Parathyroid adenoma (tissue), 2 donors: ENCODE results near the gene FADS1.

Source experiments
- H2AFZ ChIP-seq: fragments of 300-600 bp; sonication (generic); one replicate; pipeline ENCODE4 v1.7.0; 2017; ENCODE audit warnings: antibody characterized with exemption, mild to moderate bottlenecking
- H3K27ac ChIP-seq: fragments of 300-600 bp; sonication (generic); one replicate; pipeline ENCODE4 v1.7.0; 2017
- H3K27me3 ChIP-seq: fragments of 300-600 bp; sonication (generic); one replicate; pipeline ENCODE4 v1.7.0; 2017; ENCODE audit warnings: low read length; ENCODE audit not compliant: control insufficient read depth, insufficient read depth
- H3K36me3 ChIP-seq: fragments of 300-600 bp; sonication (generic); one replicate; pipeline ENCODE4 v1.7.0; 2017; ENCODE audit warnings: low read length; ENCODE audit not compliant: control insufficient read depth, insufficient read depth
- H3K4me1 ChIP-seq: fragments of 300-600 bp; sonication (generic); one replicate; pipeline ENCODE4 v1.7.0; 2017; ENCODE audit warnings: control low read depth
- H3K4me2 ChIP-seq: fragments of 300-600 bp; sonication (generic); one replicate; pipeline ENCODE4 v1.7.0; 2017; ENCODE audit warnings: low read length
- H3K4me3 ChIP-seq: fragments of 300-600 bp; sonication (generic); one replicate; pipeline ENCODE4 v1.7.0; 2017; ENCODE audit warnings: low read depth, low read length
- H3K79me2 ChIP-seq: fragments of 300-600 bp; sonication (generic); one replicate; pipeline ENCODE4 v1.7.0; 2017; ENCODE audit warnings: control low read depth
- H3K9ac ChIP-seq: fragments of 300-600 bp; sonication (generic); one replicate; pipeline ENCODE4 v1.7.0; 2017; ENCODE audit warnings: mild to moderate bottlenecking
- H3K9me3 ChIP-seq: fragments of 300-600 bp; sonication (generic); one replicate; pipeline ENCODE4 v1.7.0; 2017; ENCODE audit warnings: low read length; ENCODE audit not compliant: control insufficient read depth
- TF ChIP-seq, protein P1 (sequence below): fragments of 300-600 bp; sonication (generic); IDR thresholded peaks from one replicate; pipeline ENCODE4 v1.7.0; 2017; ENCODE audit warnings: antibody characterized with exemption, mild to moderate bottlenecking
- donor health status: primary hyperparathyroidism.

Gene FADS1

DNA sequence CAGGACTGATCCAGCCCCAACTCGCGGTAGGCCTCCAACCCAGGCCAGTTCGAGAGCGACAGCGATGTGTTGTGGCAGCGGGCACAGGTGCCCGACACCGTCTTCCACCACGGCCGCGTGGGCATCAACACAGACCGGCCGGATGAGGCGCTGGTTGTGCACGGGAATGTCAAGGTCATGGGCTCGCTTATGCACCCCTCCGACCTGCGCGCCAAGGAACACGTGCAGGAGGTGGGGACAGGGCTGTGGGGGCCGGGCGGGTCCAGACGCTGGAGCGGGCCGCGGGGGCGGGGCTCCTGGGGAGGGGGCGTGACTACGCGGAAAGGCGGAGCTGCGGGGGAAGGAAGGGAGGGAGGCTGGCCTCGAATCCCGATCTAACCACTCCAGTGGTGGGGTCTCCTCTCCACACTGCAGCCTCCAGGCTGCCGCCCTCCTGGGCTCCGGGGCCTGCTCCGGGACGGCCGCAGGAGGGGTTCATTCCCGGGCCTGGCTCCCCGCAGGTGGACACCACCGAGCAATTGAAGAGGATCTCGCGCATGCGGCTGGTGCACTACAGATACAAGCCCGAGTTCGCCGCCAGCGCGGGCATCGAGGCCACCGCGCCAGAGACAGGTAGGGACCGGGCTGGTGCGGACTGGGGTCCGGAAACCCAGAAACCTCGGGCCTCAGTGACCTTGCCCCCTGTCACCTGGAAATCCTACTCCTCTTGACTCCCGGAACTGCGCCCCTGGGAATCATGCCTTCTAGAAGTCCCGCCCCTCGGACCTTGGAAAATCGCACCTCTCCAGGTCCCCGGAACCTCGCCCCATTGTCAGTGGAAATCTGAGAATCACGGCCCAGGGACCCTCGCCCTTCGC, 39.3 kb downstream of the FADS1 start:
- TF ChIP-seq, protein P1, sequence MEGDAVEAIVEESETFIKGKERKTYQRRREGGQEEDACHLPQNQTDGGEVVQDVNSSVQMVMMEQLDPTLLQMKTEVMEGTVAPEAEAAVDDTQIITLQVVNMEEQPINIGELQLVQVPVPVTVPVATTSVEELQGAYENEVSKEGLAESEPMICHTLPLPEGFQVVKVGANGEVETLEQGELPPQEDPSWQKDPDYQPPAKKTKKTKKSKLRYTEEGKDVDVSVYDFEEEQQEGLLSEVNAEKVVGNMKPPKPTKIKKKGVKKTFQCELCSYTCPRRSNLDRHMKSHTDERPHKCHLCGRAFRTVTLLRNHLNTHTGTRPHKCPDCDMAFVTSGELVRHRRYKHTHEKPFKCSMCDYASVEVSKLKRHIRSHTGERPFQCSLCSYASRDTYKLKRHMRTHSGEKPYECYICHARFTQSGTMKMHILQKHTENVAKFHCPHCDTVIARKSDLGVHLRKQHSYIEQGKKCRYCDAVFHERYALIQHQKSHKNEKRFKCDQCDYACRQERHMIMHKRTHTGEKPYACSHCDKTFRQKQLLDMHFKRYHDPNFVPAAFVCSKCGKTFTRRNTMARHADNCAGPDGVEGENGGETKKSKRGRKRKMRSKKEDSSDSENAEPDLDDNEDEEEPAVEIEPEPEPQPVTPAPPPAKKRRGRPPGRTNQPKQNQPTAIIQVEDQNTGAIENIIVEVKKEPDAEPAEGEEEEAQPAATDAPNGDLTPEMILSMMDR: no peak
- Histone ChIP-seq H3K4me2 (peak overlapping the region; percentile 42), H2AFZ (peak overlapping the region; percentile 33), H3K9me3 (no peaks in the 10 kb centered on the region), H3K36me3 (no peaks in the 10 kb centered on the region), H3K27ac (no peak overlapping the region), H3K79me2 (no peaks in the 10 kb centered on the region), H3K4me1 (no peaks in the 10 kb centered on the region), H3K27me3 (no peaks in the 10 kb centered on the region), H3K9ac (no peak overlapping the region), H3K4me3 (no peak overlapping the region)

DNA sequence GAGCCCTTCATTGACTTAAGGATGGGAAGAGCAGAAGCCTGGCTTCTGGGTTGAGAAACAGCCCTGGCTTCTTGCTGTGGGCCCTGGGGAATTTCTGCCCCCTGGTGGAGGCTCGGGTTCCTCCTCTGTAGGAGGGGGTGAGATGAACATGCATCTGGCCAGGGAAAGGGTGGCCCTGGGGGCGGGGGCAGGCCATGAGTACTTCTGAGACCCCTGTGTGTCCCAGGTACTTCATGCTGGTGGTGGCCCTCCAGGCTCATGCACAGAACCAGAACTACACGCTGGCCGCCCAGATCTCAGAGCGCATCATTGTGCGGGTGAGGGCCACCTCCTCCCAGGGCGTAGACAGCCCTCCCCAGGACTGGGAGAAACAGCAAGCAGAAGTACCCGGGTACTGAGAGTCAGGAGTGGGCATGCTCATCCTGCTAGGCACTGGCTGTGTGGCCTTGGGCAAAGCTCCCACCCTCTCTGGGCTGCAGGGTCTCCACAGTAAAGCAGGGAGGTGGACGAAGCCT, 40.2 kb downstream of the FADS1 start:
- no peak overlapping the region for H2AFZ ChIP-seq
- H3K4me3 ChIP-seq: no peak overlapping the region
- no peak overlapping the region for H3K27ac ChIP-seq
- TF ChIP-seq, protein P1: peak; percentile 31
- H3K36me3 ChIP-seq: no peaks in the 10 kb centered on the region
- H3K4me2 ChIP-seq: no peak overlapping the region
- H3K9ac ChIP-seq: no peak overlapping the region
- H3K4me1 ChIP-seq: no peaks in the 10 kb centered on the region
- no peaks in the 10 kb centered on the region for H3K79me2 ChIP-seq
- H3K27me3 ChIP-seq: no peaks in the 10 kb centered on the region
- no peaks in the 10 kb centered on the region for H3K9me3 ChIP-seq

DNA sequence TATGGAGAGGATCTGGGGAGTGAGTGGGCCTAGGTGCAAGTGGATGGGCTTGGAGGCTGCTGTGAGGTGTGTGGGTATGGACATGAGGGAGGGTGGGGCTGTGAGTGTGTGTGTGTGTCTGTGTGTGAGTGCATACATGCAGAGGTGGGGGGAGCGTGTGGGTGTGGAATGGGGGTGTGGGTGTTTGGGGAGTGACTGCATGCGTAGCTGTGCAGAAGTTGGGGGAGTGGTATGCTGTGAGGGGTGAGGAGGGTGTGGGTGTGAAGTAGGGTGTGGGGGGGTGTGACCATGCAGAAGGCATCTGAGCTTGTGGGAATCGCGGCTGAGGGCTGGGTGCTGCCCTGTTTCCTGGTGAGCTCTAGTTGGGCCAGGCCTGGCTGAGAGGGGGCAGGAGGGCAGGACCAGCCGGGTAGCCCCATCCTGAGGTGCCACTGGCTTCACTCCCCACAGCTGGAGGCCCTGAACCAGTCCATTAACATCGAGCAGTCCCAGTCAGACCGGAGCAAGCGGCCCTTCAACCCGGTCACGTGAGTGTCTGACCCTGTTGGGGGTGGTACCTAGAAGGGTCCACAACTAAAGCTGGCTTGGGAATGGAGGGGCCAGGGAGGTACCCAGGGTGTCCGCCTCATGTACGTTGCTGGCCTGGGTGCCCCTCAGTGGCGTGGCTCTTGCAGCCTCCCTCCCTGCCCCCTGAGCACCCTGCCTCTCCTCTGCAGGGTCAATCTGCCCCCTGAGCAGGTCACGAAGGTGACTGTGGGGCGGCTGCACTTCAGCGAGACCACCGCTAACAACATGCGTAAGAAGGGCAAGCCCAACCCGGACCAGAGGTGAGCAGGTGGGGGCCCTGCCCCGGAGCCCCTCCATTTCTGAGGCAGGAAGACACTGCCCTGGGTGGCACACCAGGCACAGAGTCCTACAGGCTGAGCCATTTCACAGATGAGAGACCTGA, 40.9 kb downstream of the FADS1 start:
- H2AFZ ChIP-seq: no peak overlapping the region
- no peak overlapping the region for H3K27ac ChIP-seq
- H3K27me3 ChIP-seq: no peaks in the 10 kb centered on the region
- TF ChIP-seq, protein P1: no peak
- H3K4me1 ChIP-seq: no peaks in the 10 kb centered on the region
- H3K4me3 ChIP-seq: no peak overlapping the region
- no peaks in the 10 kb centered on the region for H3K79me2 ChIP-seq
- H3K9ac ChIP-seq: no peak overlapping the region
- no peaks in the 10 kb centered on the region for H3K36me3 ChIP-seq
- H3K4me2 ChIP-seq: no peak overlapping the region
- no peaks in the 10 kb centered on the region for H3K9me3 ChIP-seq

DNA sequence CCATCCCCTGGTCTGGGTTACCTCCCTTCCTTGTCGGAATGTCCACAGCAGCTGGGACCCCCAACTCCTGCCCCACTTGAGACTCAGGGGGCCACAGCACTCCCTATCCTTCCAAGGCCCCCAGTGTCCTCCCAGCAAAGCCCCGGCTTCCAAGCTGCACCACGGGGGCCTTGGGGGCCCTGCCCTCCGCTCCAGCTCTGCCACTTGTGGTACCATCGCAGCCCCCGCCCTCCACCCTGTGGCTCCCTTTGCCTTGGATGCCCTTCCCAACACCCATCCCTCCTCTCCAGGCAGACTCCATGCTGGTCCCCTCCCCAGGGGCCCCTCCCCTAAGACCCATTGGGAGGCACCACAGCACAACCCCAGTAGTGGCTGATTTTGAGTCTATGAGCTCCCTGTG, 41.7 kb downstream of the FADS1 start:
- TF ChIP-seq, protein P1: no peak
- H3K4me1 ChIP-seq: no peaks in the 10 kb centered on the region
- no peaks in the 10 kb centered on the region for H3K27me3 ChIP-seq
- no peaks in the 10 kb centered on the region for H3K9me3 ChIP-seq
- no peak overlapping the region for H3K4me3 ChIP-seq
- no peak overlapping the region for H3K27ac ChIP-seq
- H3K36me3 ChIP-seq: no peaks in the 10 kb centered on the region
- H2AFZ ChIP-seq: no peak overlapping the region
- H3K79me2 ChIP-seq: no peaks in the 10 kb centered on the region
- H3K9ac ChIP-seq: no peak overlapping the region
- H3K4me2 ChIP-seq: no peak overlapping the region
